Heart left ventricle (tissue), 13 donors: ENCODE data around the gene GNAQ.

ENCODE experiments used
- CTCF ChIP-seq, 12 donors: fragments of 200-600 bp; sonication (generic) in 4 of 12; IDR thresholded peaks; one replicate each; pipeline versions ENCODE4 v1.5.0 to v1.8.0; 2018 to 2022; ENCODE audit warnings: antibody characterized with exemption in 12 of 12, mild to moderate bottlenecking in 5 of 12
- POLR2A ChIP-seq, 2 donors: fragments of 450-650 bp; IDR thresholded peaks; one replicate each; pipeline ENCODE4 v1.6.1; 2017; ENCODE audit warnings: antibody characterized with exemption in 2 of 2, mild to moderate bottlenecking in 2 of 2, moderate library complexity in 2 of 2
- donor health status: ischemic (EF 13 %, LVEDD 7.1; RV severe dilation, severe dysfunction).
- donor health status: DM: no; HTN: yes; CAD: no.
- donor health status: DM: no; HTN: no; CAD: no.
- donor health status: ischemic (EF 25% LVEDD 6.9; RV normal size, moderate dysfunction).
- donor health status: ischemic (EF 25% LVEDD 5.7; RV mildly dilated, moderate dysfunction).
- donor health status: ischemic (EF 35%, LVEDD 5.7; RV mildly dilated, moderate dysfunction).
- donor health status: nonischemic (EF 11% LVEDD 7.7; RV severe dilation, severe dysfunction).
- donor health status: DM: yes; HTN: yes; CAD: no.
- donor health status: PGD.
- donor health status: ischemic (EF 29% LVEDD 5.4; RV normal size, mild dysfunction).
- donor health status: nonischemic (EF 23%, LVEDD 6.1; RV moderate dilation, normal function).

GRCh38 chr9:77800924-77801551 lies 230.6 kb downstream of the GNAQ start:
- TF ChIP-seq CTCF (IDR thresholded peaks at IDR 0.05) (no peak), POLR2A (IDR thresholded peaks at IDR 0.05) (no peak)
